IMR-90 (cell line): Measurements from ENCODE around the gene CCNI2. TPM values are rescaled to one million over a fixed set of nuclear protein-coding genes. Genes with fewer than 3 reads are reported as not detected.

ENCODE experiments used
- ATAC-seq: fragments of 200-7000 bp; cut with Tn5 transposase; 2 replicates; pipeline ENCODE4 v1.9.1; 2020; ENCODE audit warnings: low read depth, mild to moderate bottlenecking, moderate library complexity
- BruUV-seq: library from RNA; stranded (reverse); fragments of 400-500 nt; replicated peaks from 2 replicates; lab custom pipeline; 2021; lab: Mats Ljungman, UMichigan
- CTCF ChIA-PET: fragments of 300-600 bp; formaldehyde crosslinking; extraction: SDS; loops from one replicate; lab custom pipeline; 2021; ENCODE audit warnings: antibody characterized with exemption; lab: Yijun Ruan, JAX
- POLR2A ChIA-PET: fragments of 300-600 bp; sonication (Branson Sonifier 250); formaldehyde crosslinking; loops from one replicate; lab custom pipeline; 2022; ENCODE audit warnings: antibody characterized with exemption; ENCODE audit not compliant: unreplicated experiment; lab: Charles Lee
- DNase-seq: peaks from one replicate; pipeline ENCODE4 v3.0.0; 2013
- H2AFZ ChIP-seq: replicated peaks from 2 replicates; pipeline ENCODE3; 2013; ENCODE audit warnings: low read length, mild to moderate bottlenecking; ENCODE audit not compliant: poor library complexity
- H2AK5ac ChIP-seq: 2 replicates; pipeline ENCODE4 v1.6.1; 2013; ENCODE audit warnings: low read depth, low read length, inconsistent platforms
- H2AK9ac ChIP-seq: replicated peaks from 2 replicates; pipeline ENCODE3; 2013; ENCODE audit warnings: mild to moderate bottlenecking, low read depth, low read length, moderate library complexity; ENCODE audit not compliant: poor library complexity
- H2BK120ac ChIP-seq: 2 replicates; pipeline ENCODE4 v1.6.1; 2013; ENCODE audit warnings: low read depth, low read length, inconsistent platforms
- H2BK15ac ChIP-seq: 3 replicates; pipeline ENCODE4 v1.6.1; 2013; ENCODE audit warnings: low read depth, low read length, inconsistent platforms
- H2BK20ac ChIP-seq: 2 replicates; pipeline ENCODE4 v1.6.1; 2013; ENCODE audit warnings: low read depth, mild to moderate bottlenecking, inconsistent platforms, low read length, moderate library complexity
- H2BK5ac ChIP-seq: 2 replicates; pipeline ENCODE4 v1.6.1; 2013; ENCODE audit warnings: mild to moderate bottlenecking, low read depth, low read length, inconsistent platforms; ENCODE audit not compliant: poor library complexity, severe bottlenecking
- H3K14ac ChIP-seq: replicated peaks from 2 replicates; pipeline ENCODE4 v1.6.1; 2013; ENCODE audit warnings: low read depth, low read length, inconsistent platforms
- H3K18ac ChIP-seq: 2 replicates; pipeline ENCODE4 v1.6.1; 2013; ENCODE audit warnings: low read depth, low read length, control low read depth
- H3K23ac ChIP-seq: 2 replicates; pipeline ENCODE4 v1.6.1; 2013; ENCODE audit warnings: low read depth, low read length, inconsistent platforms
- H3K27ac ChIP-seq: 2 replicates; pipeline ENCODE4 v1.5.1; 2013; ENCODE audit warnings: mild to moderate bottlenecking, control low read depth, low read length; ENCODE audit not compliant: insufficient read depth
- H3K27me3 ChIP-seq: 2 replicates; pipeline ENCODE4 v1.6.1; 2013; ENCODE audit warnings: low read length; ENCODE audit not compliant: control insufficient read depth, insufficient read depth
- H3K36me3 ChIP-seq: 2 replicates; pipeline ENCODE4 v1.6.1; 2013; ENCODE audit warnings: low read length, mixed read lengths; ENCODE audit not compliant: control insufficient read depth, insufficient read depth
- H3K4ac ChIP-seq: 2 replicates; pipeline ENCODE4 v1.6.1; 2013; ENCODE audit warnings: low read depth, low read length, inconsistent platforms
- H3K4me1 ChIP-seq: 2 replicates; pipeline ENCODE4 v1.6.1; 2013; ENCODE audit warnings: low read length, mixed read lengths; ENCODE audit not compliant: control insufficient read depth, insufficient read depth
- H3K4me2 ChIP-seq: 2 replicates; pipeline ENCODE4 v1.6.1; 2013; ENCODE audit warnings: low read depth, mild to moderate bottlenecking, control low read depth, low read length, moderate library complexity
- H3K4me3 ChIP-seq: 2 replicates; pipeline ENCODE4 v1.5.1; 2013; ENCODE audit warnings: low read depth, mild to moderate bottlenecking, control low read depth, low read length, moderate library complexity; ENCODE audit not compliant: insufficient read depth
- H3K56ac ChIP-seq: 2 replicates; pipeline ENCODE4 v1.6.1; 2013; ENCODE audit warnings: low read length, inconsistent platforms; ENCODE audit not compliant: insufficient read depth; ENCODE audit errors: extremely low read depth
- H3K79me1 ChIP-seq, 2 experiments: 2 replicates each; pipeline ENCODE4 v1.6.1; 2013; ENCODE audit warnings: low read length in 2 of 2, inconsistent platforms in 1 of 2, low read depth in 1 of 2
- H3K9ac ChIP-seq: 2 replicates; pipeline ENCODE4 v1.6.1; 2013; ENCODE audit warnings: low read depth, low read length, control low read depth
- H3K9me1 ChIP-seq: 2 replicates; pipeline ENCODE4 v1.6.1; 2013; ENCODE audit warnings: low read length, inconsistent platforms; ENCODE audit not compliant: insufficient read depth
- H3K9me3 ChIP-seq: 2 replicates; pipeline ENCODE4 v1.6.1; 2013; ENCODE audit warnings: low read length; ENCODE audit not compliant: control insufficient read depth, insufficient read depth
- H4K20me1 ChIP-seq: 2 replicates; pipeline ENCODE4 v1.6.1; 2013; ENCODE audit warnings: low read length, inconsistent platforms; ENCODE audit not compliant: insufficient read depth
- H4K5ac ChIP-seq: 2 replicates; pipeline ENCODE4 v1.6.1; 2013; ENCODE audit warnings: mild to moderate bottlenecking, low read depth, low read length, control low read depth
- H4K8ac ChIP-seq, 2 experiments: 2 replicates each; pipeline ENCODE4 v1.6.1; 2013; ENCODE audit warnings: low read depth in 2 of 2, low read length in 2 of 2, control low read depth in 1 of 2, inconsistent platforms in 1 of 2
- H4K91ac ChIP-seq: 2 replicates; pipeline ENCODE4 v1.6.1; 2013; ENCODE audit warnings: low read depth, low read length, inconsistent platforms; ENCODE audit not compliant: insufficient read depth
- CEBPB ChIP-seq: IDR thresholded peaks from 2 replicates; pipeline ENCODE4 v1.6.1; 2012; ENCODE audit warnings: low read depth, low read length, improper control_type of control experiment
- FOS ChIP-seq: fragments of 150-350 bp; IDR thresholded peaks from 2 replicates; pipeline ENCODE4 v1.6.1; 2016; ENCODE audit warnings: low read depth, low read length
- RAD21 ChIP-seq: IDR thresholded peaks from 2 replicates; pipeline ENCODE4 v1.6.1; 2012; ENCODE audit warnings: low read length, improper control_type of control experiment
- SMC3 ChIP-seq: fragments of 150-350 bp; IDR thresholded peaks from 2 replicates; pipeline ENCODE4 v1.6.1; 2016; ENCODE audit warnings: low read depth, mild to moderate bottlenecking, antibody characterized with exemption, low read length, moderate library complexity
- dilution Hi-C: fragments of 300-500 bp; cut with HindIII; formaldehyde crosslinking; loops from one replicate; pipeline ENCODE4 v1.14.3; 2018; ENCODE audit warnings: low sequenced_read_pairs; ENCODE audit not compliant: unreplicated experiment
- in situ Hi-C: fragments of 300-500 bp; cut with MboI; formaldehyde crosslinking; loops from 3 replicates; pipeline ENCODE4 v1.14.3; 2019; ENCODE audit warnings: low sequenced_read_pairs, inconsistent platforms, mixed read lengths
- intact Hi-C: fragments of 100-400 bp; cut with micrococcal nuclease; formaldehyde crosslinking; loops from 2 replicates; pipeline ENCODE4 v1.10.0; 2022
- polyA plus RNA-seq, 3 experiments: library from polyadenylated mRNA; depleted of rRNA; stranded (reverse); fragments of >200 nt; gene quantifications; 2 replicates each; pipeline ENCODE4 v1.2.3, GENCODE V29; 2012; ENCODE audit warnings: low replicate concordance in 1 of 3
- total RNA-seq: library from RNA; depleted of rRNA; stranded (reverse); fragments of >200 nt; gene quantifications from 2 replicates; pipeline ENCODE4 v1.2.3, GENCODE V29; 2012
- TF ChIP-seq, protein P1 (sequence below): conservative IDR thresholded peaks from 2 replicates; pipeline ENCODE4 v1.5.1; 2012; ENCODE audit warnings: mild to moderate bottlenecking, low read depth, low read length, improper control_type of control experiment
- TF ChIP-seq, protein P2 (sequence below): fragments of 150-350 bp; IDR thresholded peaks from 2 replicates; pipeline ENCODE4 v1.6.1; 2017; ENCODE audit warnings: mild to moderate bottlenecking, antibody characterized with exemption, low read length, low read depth

Gene CCNI2
- total and polyA plus RNA-seq, 2 of the 4 experiments (the other 2 are of a cell fraction) = not detected

DNA sequence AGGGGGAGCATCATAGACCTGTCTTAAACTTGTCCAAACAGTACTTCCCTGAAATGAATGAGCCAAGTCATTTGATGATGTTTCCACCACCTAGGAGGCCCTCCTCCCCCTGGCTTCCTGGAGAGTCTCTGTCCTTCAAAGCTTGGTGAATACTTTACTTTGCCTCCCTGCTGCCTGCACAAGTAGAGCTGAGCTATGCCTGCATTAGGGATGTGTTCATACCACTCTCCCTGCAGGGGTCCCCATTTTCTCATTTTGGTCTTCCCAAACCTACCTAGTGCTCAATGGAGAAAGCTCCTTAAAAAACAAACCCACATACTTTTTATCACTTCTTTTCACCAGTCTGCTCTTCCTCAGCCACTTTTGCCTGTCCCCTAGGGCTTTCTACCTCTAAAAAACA is 7.7 kb downstream of the CCNI2 start:
- H3K9me1 ChIP-seq = no peaks in the 10 kb centered on the region
- dilution Hi-C loops = no loop called here
- BruUV-seq = no TSS peak
- no peaks in the 10 kb centered on the region for H3K27me3 ChIP-seq
- no peak overlapping the region for H3K56ac ChIP-seq
- no peak overlapping the region for H4K8ac ChIP-seq
- no peak overlapping the region for H2AK5ac ChIP-seq
- no peak overlapping the region for H3K18ac ChIP-seq
- DNase-seq (peak; percentile 51), ATAC-seq (peak; percentile 58)
- intact Hi-C loops = loop anchor here (1.0 to 5.0 kb wide), 2 partner anchors 65 to 107 kb away; no protein-coding TSS in a partner anchor
- H3K79me1 ChIP-seq = no peaks in the 10 kb centered on the region
- no peak overlapping the region for H2BK20ac ChIP-seq
- H2BK5ac ChIP-seq = no peak overlapping the region
- TF ChIP-seq FOS (no peak), SMC3 (peak; percentile 46; the same call in 1 of the 2 replicates), RAD21 (peak; percentile 47; the same call in 1 of the 2 replicates), CEBPB (no peak)
- TF ChIP-seq, protein P1, sequence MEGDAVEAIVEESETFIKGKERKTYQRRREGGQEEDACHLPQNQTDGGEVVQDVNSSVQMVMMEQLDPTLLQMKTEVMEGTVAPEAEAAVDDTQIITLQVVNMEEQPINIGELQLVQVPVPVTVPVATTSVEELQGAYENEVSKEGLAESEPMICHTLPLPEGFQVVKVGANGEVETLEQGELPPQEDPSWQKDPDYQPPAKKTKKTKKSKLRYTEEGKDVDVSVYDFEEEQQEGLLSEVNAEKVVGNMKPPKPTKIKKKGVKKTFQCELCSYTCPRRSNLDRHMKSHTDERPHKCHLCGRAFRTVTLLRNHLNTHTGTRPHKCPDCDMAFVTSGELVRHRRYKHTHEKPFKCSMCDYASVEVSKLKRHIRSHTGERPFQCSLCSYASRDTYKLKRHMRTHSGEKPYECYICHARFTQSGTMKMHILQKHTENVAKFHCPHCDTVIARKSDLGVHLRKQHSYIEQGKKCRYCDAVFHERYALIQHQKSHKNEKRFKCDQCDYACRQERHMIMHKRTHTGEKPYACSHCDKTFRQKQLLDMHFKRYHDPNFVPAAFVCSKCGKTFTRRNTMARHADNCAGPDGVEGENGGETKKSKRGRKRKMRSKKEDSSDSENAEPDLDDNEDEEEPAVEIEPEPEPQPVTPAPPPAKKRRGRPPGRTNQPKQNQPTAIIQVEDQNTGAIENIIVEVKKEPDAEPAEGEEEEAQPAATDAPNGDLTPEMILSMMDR = peak; percentile 44
- TF ChIP-seq, protein P2, sequence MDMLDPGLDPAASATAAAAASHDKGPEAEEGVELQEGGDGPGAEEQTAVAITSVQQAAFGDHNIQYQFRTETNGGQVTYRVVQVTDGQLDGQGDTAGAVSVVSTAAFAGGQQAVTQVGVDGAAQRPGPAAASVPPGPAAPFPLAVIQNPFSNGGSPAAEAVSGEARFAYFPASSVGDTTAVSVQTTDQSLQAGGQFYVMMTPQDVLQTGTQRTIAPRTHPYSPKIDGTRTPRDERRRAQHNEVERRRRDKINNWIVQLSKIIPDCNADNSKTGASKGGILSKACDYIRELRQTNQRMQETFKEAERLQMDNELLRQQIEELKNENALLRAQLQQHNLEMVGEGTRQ = no peak
- no peak overlapping the region for H3K14ac ChIP-seq
- POLR2A ChIA-PET = no interaction called here
- H4K91ac ChIP-seq = no peak overlapping the region
- no peak overlapping the region for H3K23ac ChIP-seq
- H3K27ac ChIP-seq = no peak overlapping the region
- H3K9ac ChIP-seq = no peak overlapping the region
- no peak overlapping the region for H2BK120ac ChIP-seq
- peaks cover 2% of the 10 kb centered on the region; the same call in 1 of the 2 replicates for H3K4me1 ChIP-seq
- H4K20me1 ChIP-seq = no peaks in the 10 kb centered on the region
- CTCF ChIA-PET = interaction anchor here (1.0 to 2.8 kb wide), 6 partner anchors 9 to 66 kb away, joined by 3 to 22 read pairs (median 4); no protein-coding TSS in a partner anchor
- H3K4me2 ChIP-seq = no peak overlapping the region
- no peak overlapping the region for H3K4ac ChIP-seq
- no peak overlapping the region for H2AFZ ChIP-seq
- no peak overlapping the region for H2BK15ac ChIP-seq
- no peak overlapping the region for H4K5ac ChIP-seq
- H3K36me3 ChIP-seq = peaks cover 12% of the 10 kb centered on the region; the same call in 1 of the 2 replicates
- in situ Hi-C loops = no loop called here
- no peaks in the 10 kb centered on the region for H3K9me3 ChIP-seq
- no peak overlapping the region for H2AK9ac ChIP-seq
- H3K4me3 ChIP-seq = no peak overlapping the region
